HG02885 (cell line): ENCODE data around the gene ST6GAL2.

Source experiments
- ATAC-seq: cut with Tn5 transposase; IDR thresholded peaks from one replicate; pipeline ENCODE4 v1.9.1; 2021; ENCODE audit warnings: mild to moderate bottlenecking; ENCODE audit not compliant: unreplicated experiment, poor library complexity

ST6GAL2 gene

GRCh38 chr2:106830191-106830590 is 55.8 kb downstream of the ST6GAL2 start:
- ATAC-seq = no peak

DNA sequence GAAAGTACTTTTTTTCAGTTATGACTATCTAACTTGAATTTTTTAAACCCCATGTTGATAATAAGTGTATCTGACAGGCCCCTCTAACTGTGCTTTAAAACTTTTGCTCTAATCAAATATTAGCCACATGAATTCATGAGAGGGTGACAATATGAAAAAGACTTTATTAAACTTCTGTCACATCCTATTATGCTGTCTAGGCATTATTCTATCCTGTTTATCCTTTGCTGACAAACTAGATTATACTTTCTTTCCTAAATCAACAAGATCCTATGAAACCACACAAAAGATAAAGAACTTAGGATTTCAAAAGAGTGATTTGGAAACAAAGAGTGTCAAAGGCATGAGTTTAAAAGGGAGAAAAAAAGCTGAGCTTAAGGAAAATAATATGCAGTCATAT is 57.8 kb downstream of the ST6GAL2 start:
- no peak for ATAC-seq

GRCh38 chr2:106827158-106827557 is 58.8 kb downstream of the ST6GAL2 start:
- no peak for ATAC-seq

- ATAC-seq = no peak
These were observed 60.8 kb downstream of the ST6GAL2 start for GRCh38 chr2:106825161-106825560.

- ATAC-seq = no peak
These were observed 69.0 kb downstream of the ST6GAL2 start for GRCh38 chr2:106816974-106817373.

DNA sequence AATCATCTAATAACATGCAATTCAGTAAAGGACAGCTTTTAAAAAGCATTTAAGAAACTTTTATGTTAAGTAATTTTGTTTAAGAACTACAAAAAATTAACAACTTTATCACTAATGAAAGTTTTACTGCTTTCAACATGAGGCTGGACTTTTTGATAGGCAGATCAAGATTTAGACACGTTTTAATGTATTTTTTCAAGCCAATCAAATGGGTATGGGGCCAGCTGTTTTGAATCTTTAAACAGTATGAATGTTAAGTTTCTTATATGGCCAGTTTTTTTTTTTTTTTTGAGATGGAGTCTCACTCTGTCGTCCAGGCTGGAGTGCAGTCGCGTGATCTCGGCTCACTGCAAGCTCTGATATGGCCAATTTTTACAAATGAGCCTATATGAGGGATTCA is 73.1 kb downstream of the ST6GAL2 start:
- no peak for ATAC-seq

GRCh38 chr2:106812383-106812782 is 73.6 kb downstream of the ST6GAL2 start:
- no peak for ATAC-seq

GRCh38 chr2:106805716-106806115 is 80.3 kb downstream of the ST6GAL2 start:
- no peak for ATAC-seq

- no peak for ATAC-seq
These were observed 81.8 kb downstream of the ST6GAL2 start for GRCh38 chr2:106804161-106804560.

GRCh38 chr2:106800976-106801655 is 84.9 kb downstream of the ST6GAL2 start:
- ATAC-seq = no peak

DNA sequence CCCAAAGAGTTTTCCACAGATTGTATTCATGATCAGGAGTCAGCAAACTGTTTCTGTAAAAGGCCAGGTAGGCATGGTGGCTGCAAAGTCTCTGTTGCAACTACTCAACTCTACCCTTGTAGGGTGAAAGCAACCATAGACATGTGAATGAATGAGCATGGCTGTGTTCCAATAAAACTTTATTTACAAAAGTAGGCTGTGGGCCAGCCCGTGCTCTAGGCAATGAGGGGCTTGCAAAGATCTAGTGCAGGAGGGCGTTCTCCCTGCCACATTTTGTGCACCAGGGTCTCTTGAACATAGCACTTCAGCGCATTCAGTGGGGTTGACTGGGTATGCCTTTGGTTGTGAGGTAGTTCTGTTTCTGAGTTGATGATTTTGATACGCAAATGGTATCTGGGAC is 85.8 kb downstream of the ST6GAL2 start:
- no peak for ATAC-seq

- no peak for ATAC-seq
These were observed 87.0 kb downstream of the ST6GAL2 start for GRCh38 chr2:106798826-106799552.

DNA sequence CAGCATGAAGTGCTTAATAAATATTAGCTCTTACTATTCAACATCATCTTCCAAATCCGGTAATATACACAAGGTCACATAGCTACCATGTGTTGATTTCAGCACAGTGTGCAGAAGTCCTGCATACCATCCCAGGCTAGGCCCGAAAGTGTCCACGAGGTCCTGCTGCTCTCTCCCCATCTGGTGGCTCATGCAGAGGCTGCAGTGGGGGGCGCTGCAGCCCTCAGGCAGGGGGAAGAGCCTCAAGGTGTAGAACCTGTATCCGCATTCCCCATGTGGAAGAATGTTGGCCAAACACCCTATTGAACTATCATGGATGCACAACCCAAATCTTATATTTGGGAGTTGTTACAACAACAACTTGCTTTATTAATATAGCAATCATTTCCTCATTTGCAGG is 88.5 kb downstream of the ST6GAL2 start:
- ATAC-seq = no peak

DNA sequence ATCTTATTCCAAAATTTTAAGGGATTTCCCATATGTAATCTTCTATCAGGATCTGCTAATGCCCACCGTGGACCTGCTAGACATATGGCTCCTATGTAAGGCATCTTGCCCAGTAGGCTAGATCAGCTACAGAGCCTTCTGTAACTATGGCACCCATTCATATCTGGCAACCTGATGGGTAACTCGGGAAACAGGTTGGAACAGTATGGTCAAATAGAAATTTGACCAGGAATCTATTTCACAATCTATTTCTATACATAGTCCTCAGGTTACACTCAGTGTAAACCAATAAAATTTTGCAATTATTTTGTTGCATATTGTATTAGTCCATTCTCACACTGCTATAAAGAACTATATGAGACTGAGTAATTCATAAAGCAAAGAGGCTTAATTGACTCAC is 93.3 kb downstream of the ST6GAL2 start:
- ATAC-seq = no peak

DNA sequence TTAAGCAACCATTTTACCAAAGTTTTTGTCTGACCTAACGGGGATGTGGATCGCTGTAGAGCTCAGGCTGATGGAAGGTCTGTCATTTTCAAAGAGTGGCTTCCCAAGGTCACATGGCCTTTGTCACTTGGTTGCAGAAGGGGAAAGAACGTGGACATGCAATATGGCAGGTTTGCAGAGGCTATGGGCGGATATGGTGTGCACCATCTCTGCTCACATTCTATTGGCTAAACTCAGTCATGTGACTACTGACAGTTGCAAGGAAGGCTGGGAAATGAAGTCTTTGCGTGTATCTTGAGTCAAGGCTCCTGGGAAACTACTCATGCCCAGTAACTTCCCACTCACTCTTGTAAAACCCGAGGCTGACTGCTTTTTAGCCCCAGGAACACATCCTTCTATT is 96.8 kb downstream of the ST6GAL2 start:
- no peak for ATAC-seq

DNA sequence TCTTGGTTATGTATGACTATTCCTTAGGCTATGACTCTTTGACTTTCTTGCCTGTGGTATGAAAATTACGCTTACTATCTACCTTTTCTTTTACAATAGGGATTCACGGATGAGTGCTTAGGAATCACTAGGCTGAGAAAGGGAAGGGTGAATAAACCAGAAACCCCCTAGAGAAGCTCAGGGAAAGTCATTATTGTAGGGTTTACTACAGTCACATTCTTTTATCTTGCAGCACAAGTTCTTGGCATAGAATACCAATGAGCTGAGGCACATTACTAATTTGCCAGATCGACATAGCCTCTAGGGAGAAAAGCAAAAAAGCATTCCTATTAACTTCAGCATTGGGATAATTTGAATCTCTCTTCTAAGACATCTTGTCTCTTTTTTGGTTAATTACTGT is 103.3 kb downstream of the ST6GAL2 start:
- no peak for ATAC-seq

- ATAC-seq = no peak
These were observed 104.8 kb downstream of the ST6GAL2 start for GRCh38 chr2:106781196-106781595.

DNA sequence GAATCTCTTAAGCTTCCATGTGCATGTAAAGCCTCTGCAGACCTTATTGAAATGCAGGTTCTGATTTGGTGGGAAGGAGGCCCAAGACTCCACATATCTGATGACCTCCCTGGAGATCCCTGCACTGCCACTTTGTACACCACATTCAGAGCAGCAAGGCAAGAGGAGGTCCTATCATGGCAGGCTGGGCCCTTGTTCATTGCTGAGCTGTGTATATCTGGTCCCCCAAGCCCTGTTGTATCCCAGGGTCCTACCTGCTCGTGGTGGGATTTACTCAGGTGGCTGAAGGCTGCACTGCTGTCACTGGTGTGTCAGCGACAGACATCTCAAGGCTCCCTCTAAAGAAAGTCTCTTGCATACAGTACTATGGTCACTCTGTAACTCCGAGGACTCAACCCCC is 114.2 kb downstream of the ST6GAL2 start:
- no peak for ATAC-seq

GRCh38 chr2:106770986-106771385 is 115.0 kb downstream of the ST6GAL2 start:
- ATAC-seq = no peak

DNA sequence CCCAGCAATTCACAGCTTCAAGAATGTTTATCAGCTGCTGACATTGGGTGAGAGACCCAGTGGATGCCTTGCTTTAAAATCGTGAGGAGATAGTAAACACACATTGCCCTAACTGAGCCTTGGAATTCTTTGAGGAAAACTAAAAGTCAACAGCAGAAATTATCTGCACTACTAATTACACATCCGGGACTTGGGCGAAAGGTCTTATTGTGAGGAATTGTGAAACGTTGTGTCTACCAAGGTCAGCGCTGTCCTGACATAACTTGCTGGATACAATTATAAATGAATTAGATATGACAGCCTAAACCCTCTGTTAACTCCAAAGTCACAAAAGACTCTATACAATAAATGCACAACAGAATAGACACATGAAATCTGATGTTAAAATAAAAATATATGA is 121.4 kb downstream of the ST6GAL2 start:
- no peak for ATAC-seq

DNA sequence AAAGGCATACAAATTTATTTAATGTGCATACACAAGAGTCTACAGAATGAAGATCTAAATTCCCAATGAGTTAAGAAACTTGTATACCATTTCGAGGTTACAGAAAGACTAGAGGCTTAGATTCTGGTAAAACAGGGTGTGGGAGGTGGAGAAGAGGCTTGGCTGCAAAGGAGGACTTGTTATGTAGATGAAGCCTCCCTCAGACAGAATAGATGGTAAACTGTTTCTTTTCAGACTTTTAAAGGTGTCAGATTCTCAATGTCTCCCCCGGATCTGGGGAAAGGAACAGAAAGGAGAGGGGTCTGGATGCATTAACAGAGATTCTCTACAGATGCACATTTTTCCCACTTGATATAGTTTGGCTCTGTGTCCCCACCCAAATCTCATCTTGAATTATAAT is 126.0 kb downstream of the ST6GAL2 start:
- ATAC-seq = no peak

GRCh38 chr2:106758901-106759497 is 127.0 kb downstream of the ST6GAL2 start:
- no peak for ATAC-seq
